ENCODE measurements around the gene SLC22A16. TPM values are rescaled to one million over a fixed set of nuclear protein-coding genes. Genes with fewer than 3 reads are reported as not detected.

Gene SLC22A16
- total RNA-seq, 1 donor from 2014 or later = not detected

GRCh38 chr6:110495949-110496348, 19.5 kb upstream of the SLC22A16 start:
- H3K4me3 Mint-ChIP-seq = no peak overlapping the region

GRCh38 chr6:110493253-110493800, 16.9 kb upstream of the SLC22A16 start:
- no peaks in the 10 kb centered on the region for H3K36me3 Mint-ChIP-seq (ENCODE audit: low read depth)
- intact Hi-C loops (cut with micrococcal nuclease) = no loop called here
- peaks cover 18% of the 10 kb centered on the region for H3K27me3 Mint-ChIP-seq
- no peak overlapping the region for H3K4me3 Mint-ChIP-seq
- no peaks in the 10 kb centered on the region for H3K9me3 Mint-ChIP-seq
- CTCF ChIA-PET = no interaction called here
- TF ChIP-seq CTCF (IDR thresholded peaks at IDR 0.05) = no peak
- no peak overlapping the region for H3K27ac Mint-ChIP-seq
- DNase-seq = no peak
- POLR2A ChIA-PET = no interaction called here
- ATAC-seq (ENCODE audit: low read depth) = no peak
- H3K4me1 Mint-ChIP-seq = no peaks in the 10 kb centered on the region

More at GRCh38 chr6:110495949-110496348, 19.5 kb upstream of the SLC22A16 start:
- peaks cover 22% of the 10 kb centered on the region for H3K27me3 Mint-ChIP-seq
- H3K27ac Mint-ChIP-seq = no peak overlapping the region
- no peaks in the 10 kb centered on the region for H3K9me3 Mint-ChIP-seq
- intact Hi-C loops (cut with micrococcal nuclease) = no loop called here
- no peak for TF ChIP-seq CTCF (IDR thresholded peaks at IDR 0.05)
- no peaks in the 10 kb centered on the region for H3K4me1 Mint-ChIP-seq
- ChIA-PET CTCF (no interaction called here), POLR2A (no interaction called here)
- ATAC-seq (ENCODE audit: low read depth) (no peak), DNase-seq (no peak)
- H3K36me3 Mint-ChIP-seq (ENCODE audit: low read depth) = no peaks in the 10 kb centered on the region

GRCh38 chr6:110492584-110492983, 16.2 kb upstream of the SLC22A16 start:
- no peaks in the 10 kb centered on the region for H3K9me3 Mint-ChIP-seq
- DNase-seq (no peak), ATAC-seq (ENCODE audit: low read depth) (no peak)
- ChIA-PET POLR2A (no interaction called here), CTCF (no interaction called here)
- no peak overlapping the region for H3K27ac Mint-ChIP-seq
- H3K4me1 Mint-ChIP-seq = no peaks in the 10 kb centered on the region
- TF ChIP-seq CTCF (IDR thresholded peaks at IDR 0.05) = no peak
- no peaks in the 10 kb centered on the region for H3K36me3 Mint-ChIP-seq (ENCODE audit: low read depth)
- intact Hi-C loops (cut with micrococcal nuclease) = no loop called here
- H3K27me3 Mint-ChIP-seq = peaks cover 20% of the 10 kb centered on the region
- H3K4me3 Mint-ChIP-seq = no peak overlapping the region

- TF ChIP-seq CTCF (IDR thresholded peaks at IDR 0.05) = no peak
- ChIA-PET POLR2A (no interaction called here), CTCF (no interaction called here)
- Mint-ChIP-seq H3K27ac (no peak overlapping the region), H3K36me3 (ENCODE audit: low read depth) (no peaks in the 10 kb centered on the region), H3K4me3 (no peak overlapping the region), H3K4me1 (no peaks in the 10 kb centered on the region), H3K9me3 (no peaks in the 10 kb centered on the region), H3K27me3 (peaks cover 22% of the 10 kb centered on the region)
- ATAC-seq (ENCODE audit: low read depth) = no peak
- intact Hi-C loops (cut with micrococcal nuclease) = no loop called here
- DNase-seq = no peak
Observed at GRCh38 chr6:110491644-110492317, 15.4 kb upstream of the SLC22A16 start.

GRCh38 chr6:110491299-110491643, 14.9 kb upstream of the SLC22A16 start:
- Mint-ChIP-seq H3K4me3 (no peak overlapping the region), H3K9me3 (no peaks in the 10 kb centered on the region), H3K36me3 (ENCODE audit: low read depth) (no peaks in the 10 kb centered on the region), H3K4me1 (no peaks in the 10 kb centered on the region), H3K27me3 (peaks cover 25% of the 10 kb centered on the region), H3K27ac (no peak overlapping the region)
- no peak for TF ChIP-seq CTCF (IDR thresholded peaks at IDR 0.05)
- POLR2A ChIA-PET = no interaction called here
- intact Hi-C loops (cut with micrococcal nuclease) = no loop called here
- DNase-seq = no peak
- no peak for ATAC-seq (ENCODE audit: low read depth)
- CTCF ChIA-PET = no interaction called here
